ENCODE data around the gene F8.

GRCh38 chrX:155052738-155053498, 30.4 kb upstream of the F8 start:
- TF ChIP-seq CTCF (IDR thresholded peaks at IDR 0.05), result no peak
- TF ChIP-seq POLR2A (IDR thresholded peaks at IDR 0.05), result no peak
